Measurements from ENCODE around the gene MUC15. TPM values are rescaled to one million over a fixed set of nuclear protein-coding genes. Genes with fewer than 3 reads are reported as not detected.

Gene MUC15
- total and polyA plus RNA-seq, 2 donors (not counting 3 experiments of a cell fraction or from before 2014, with no cell fraction given), result not detected

DNA sequence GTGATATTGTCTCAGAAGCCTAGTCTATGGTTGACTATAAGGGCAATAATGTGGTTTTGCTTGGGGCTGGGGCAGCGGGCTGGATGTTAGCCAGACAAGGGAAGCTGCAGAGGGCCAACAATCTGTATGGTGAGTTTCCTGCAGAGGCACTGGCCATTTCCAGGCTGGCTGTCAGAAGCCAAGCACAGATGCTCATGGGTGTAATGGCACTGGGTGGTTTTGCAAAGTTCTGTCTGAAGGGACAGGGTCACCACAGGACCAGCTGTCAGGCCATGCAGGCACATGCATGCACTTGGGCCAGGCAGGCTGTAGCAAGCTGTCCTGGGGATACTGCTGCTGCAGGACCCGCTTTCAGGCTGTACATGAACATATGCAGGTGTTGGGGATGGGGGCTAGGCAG lies 41.7 kb upstream of the MUC15 start:
- Histone ChIP-seq H3K4me3 (replicated peaks in 1 of 3; ENCODE audit: insufficient read depth in 1 of 3, low read depth in 1 of 3, low read length in 3 of 3) (no peak overlapping the region), H4K20me1 (replicated peaks; ENCODE audit: control insufficient read depth, extremely low read depth, insufficient read depth, low read length) (no peaks in the 10 kb centered on the region), H3K36me3 (ENCODE audit: control insufficient read depth in 2 of 2, extremely low read depth in 1 of 2, insufficient read depth in 2 of 2, low read length in 2 of 2) (no peaks in the 10 kb centered on the region), H3K9ac (replicated peaks; ENCODE audit: extremely low read depth, insufficient read depth, low read length) (no peak overlapping the region), H3K9me3 (replicated peaks; ENCODE audit: control insufficient read depth, insufficient read depth, low read length) (no peaks in the 10 kb centered on the region), H3K4me2 (ENCODE audit: insufficient read depth, low read length) (no peak overlapping the region), H3K27ac (ENCODE audit: insufficient read depth, low read depth, low read length) (no peak overlapping the region), H3K79me2 (ENCODE audit: control insufficient read depth, insufficient read depth, low read length) (no peaks in the 10 kb centered on the region), H3K27me3 (ENCODE audit: control insufficient read depth in 2 of 2, insufficient read depth in 2 of 2, low read length in 2 of 2) (no peaks in the 10 kb centered on the region), H3K9me1 (replicated peaks; ENCODE audit: control insufficient read depth, extremely low read depth, insufficient read depth, low read length) (no peaks in the 10 kb centered on the region), H3K4me1 (ENCODE audit: control insufficient read depth, extremely low read depth, insufficient read depth, low read length) (no peaks in the 10 kb centered on the region), H2AFZ (ENCODE audit: low read depth, low read length) (no peak overlapping the region)
- CTCF ChIA-PET, result no interaction called here
- no peak for FAIRE-seq
- no TSS peak for BruUV-seq (replicated peaks)
- no peak for DNase-seq (ENCODE audit: low read depth, low spot score)
- POLR2A ChIA-PET, result no interaction called here
- intact Hi-C loops (cut with micrococcal nuclease) (no loop called here), dilution Hi-C loops (cut with MboI; ENCODE audit: extremely low pct_ligation_motif_present, low sequenced_read_pairs) (no loop called here)
- TF ChIP-seq, protein P1, sequence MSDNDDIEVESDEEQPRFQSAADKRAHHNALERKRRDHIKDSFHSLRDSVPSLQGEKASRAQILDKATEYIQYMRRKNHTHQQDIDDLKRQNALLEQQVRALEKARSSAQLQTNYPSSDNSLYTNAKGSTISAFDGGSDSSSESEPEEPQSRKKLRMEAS (IDR thresholded peaks at IDR 0.05; ENCODE audit: insufficient read depth, insufficient read length), result no peak
- TF ChIP-seq CTCF (IDR thresholded peaks at IDR 0.05; ENCODE audit: extremely low read depth in 1 of 2, insufficient read depth in 1 of 2, low read depth in 1 of 2, low read length in 2 of 2), result no peak
- no peak for TF ChIP-seq JUN (IDR thresholded peaks at IDR 0.05; ENCODE audit: borderline replicate concordance, insufficient read depth, insufficient read length, low read depth)
- TF ChIP-seq POLR2A (IDR thresholded peaks at IDR 0.05; ENCODE audit: low read depth, low read length), result no peak
- TF ChIP-seq EZH2 (IDR thresholded peaks at IDR 0.05; ENCODE audit: borderline replicate concordance, low read depth, low read length, severe bottlenecking), result no peak

DNA sequence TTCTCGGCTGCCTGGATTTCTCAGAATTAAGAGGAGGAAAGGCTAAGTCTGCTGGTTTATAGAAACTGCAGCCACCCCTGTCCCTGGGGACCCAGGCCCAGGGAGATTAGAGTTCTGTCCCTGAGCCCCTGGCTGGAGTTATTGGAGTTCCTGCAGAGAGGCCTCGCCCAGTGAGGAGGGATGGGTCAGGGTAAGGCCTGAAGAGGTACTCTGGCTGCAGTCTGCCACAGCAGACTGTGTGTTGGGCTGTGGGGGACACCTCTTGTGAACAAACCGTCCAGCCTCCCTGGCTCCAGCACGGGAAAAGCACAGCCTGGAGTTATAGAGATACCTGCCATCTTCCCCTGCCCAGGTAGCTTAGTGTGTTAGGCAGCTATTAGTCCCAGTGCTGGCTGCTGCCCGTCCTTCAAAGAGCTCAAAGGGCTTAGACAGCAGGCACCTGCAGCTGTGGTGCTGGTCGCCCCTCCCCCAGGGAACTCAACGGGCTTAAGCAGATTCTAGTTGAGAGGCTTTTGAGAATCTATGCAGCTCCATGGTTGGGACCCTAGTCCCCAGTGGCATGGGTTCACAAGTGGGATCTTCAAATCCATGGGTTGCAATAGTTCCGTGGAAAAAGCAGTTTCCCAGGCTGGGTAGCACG lies 36.6 kb upstream of the MUC15 start:
- FAIRE-seq, result no peak
- Histone ChIP-seq H3K4me2 (ENCODE audit: insufficient read depth, low read length) (no peak overlapping the region), H3K9me3 (replicated peaks; ENCODE audit: control insufficient read depth, insufficient read depth, low read length) (no peaks in the 10 kb centered on the region), H3K36me3 (ENCODE audit: control insufficient read depth in 2 of 2, extremely low read depth in 1 of 2, insufficient read depth in 2 of 2, low read length in 2 of 2) (no peaks in the 10 kb centered on the region), H3K4me3 (replicated peaks in 1 of 3; ENCODE audit: insufficient read depth in 1 of 3, low read depth in 1 of 3, low read length in 3 of 3) (no peak overlapping the region), H3K9me1 (replicated peaks; ENCODE audit: control insufficient read depth, extremely low read depth, insufficient read depth, low read length) (no peaks in the 10 kb centered on the region), H4K20me1 (replicated peaks; ENCODE audit: control insufficient read depth, extremely low read depth, insufficient read depth, low read length) (no peaks in the 10 kb centered on the region), H3K9ac (replicated peaks; ENCODE audit: extremely low read depth, insufficient read depth, low read length) (no peak overlapping the region), H3K27me3 (ENCODE audit: control insufficient read depth in 2 of 2, insufficient read depth in 2 of 2, low read length in 2 of 2) (no peaks in the 10 kb centered on the region), H3K4me1 (ENCODE audit: control insufficient read depth, extremely low read depth, insufficient read depth, low read length) (no peaks in the 10 kb centered on the region), H3K79me2 (ENCODE audit: control insufficient read depth, insufficient read depth, low read length) (no peaks in the 10 kb centered on the region), H2AFZ (ENCODE audit: low read depth, low read length) (no peak overlapping the region), H3K27ac (ENCODE audit: insufficient read depth, low read depth, low read length) (no peak overlapping the region)
- intact Hi-C loops (cut with micrococcal nuclease) (no loop called here), dilution Hi-C loops (cut with MboI; ENCODE audit: extremely low pct_ligation_motif_present, low sequenced_read_pairs) (no loop called here)
- no TSS peak for BruUV-seq (replicated peaks)
- DNase-seq (ENCODE audit: low read depth, low spot score), result no peak
- ChIA-PET CTCF (no interaction called here), POLR2A (no interaction called here)
- TF ChIP-seq POLR2A (IDR thresholded peaks at IDR 0.05; ENCODE audit: low read depth, low read length) (no peak), GATA2 (IDR thresholded peaks at IDR 0.05; ENCODE audit: insufficient read depth, insufficient read length, low read depth, low read length) (no peak), EZH2 (IDR thresholded peaks at IDR 0.05; ENCODE audit: borderline replicate concordance, low read depth, low read length, severe bottlenecking) (no peak), JUN (IDR thresholded peaks at IDR 0.05; ENCODE audit: borderline replicate concordance, insufficient read depth, insufficient read length, low read depth) (no peak), MYC (IDR thresholded peaks at IDR 0.05; ENCODE audit: low read depth, low read length) (no peak), POLR2AphosphoS5 (IDR thresholded peaks at IDR 0.05; ENCODE audit: insufficient read depth, low read depth, low read length) (no peak), CTCF (IDR thresholded peaks at IDR 0.05; ENCODE audit: extremely low read depth in 1 of 2, insufficient read depth in 1 of 2, low read depth in 1 of 2, low read length in 2 of 2) (no peak), FOS (IDR thresholded peaks at IDR 0.05; ENCODE audit: borderline replicate concordance, insufficient read depth, low read length) (no peak)
- TF ChIP-seq, protein P1 (IDR thresholded peaks at IDR 0.05; ENCODE audit: insufficient read depth, insufficient read length), result no peak

Data from endothelial cell of umbilical vein (primary cell).